GM19099 (cell line): ENCODE measurements around the gene LRP1B.

ENCODE experiments used
- POLR2A ChIP-seq: IDR thresholded peaks from 3 replicates; pipeline ENCODE4 v1.6.1; 2011; ENCODE audit warnings: low read depth; ENCODE audit not compliant: insufficient read length; ENCODE audit errors: extremely low read depth

The LRP1B gene

GRCh38 chr2:140808820-140809219 is 1322.0 kb downstream of the LRP1B start:
- no peak for TF ChIP-seq POLR2A

GRCh38 chr2:140808211-140808610 is 1322.6 kb downstream of the LRP1B start:
- TF ChIP-seq POLR2A = no peak

GRCh38 chr2:140804700-140805260 is 1326.0 kb downstream of the LRP1B start:
- TF ChIP-seq POLR2A = no peak

GRCh38 chr2:140801311-140801710 is 1329.5 kb downstream of the LRP1B start:
- TF ChIP-seq POLR2A = no peak

GRCh38 chr2:140797718-140798117 is 1333.1 kb downstream of the LRP1B start:
- TF ChIP-seq POLR2A = no peak

- no peak for TF ChIP-seq POLR2A
These were observed 1339.0 kb downstream of the LRP1B start for GRCh38 chr2:140791802-140792201.

- no peak for TF ChIP-seq POLR2A
These were observed 1344.2 kb downstream of the LRP1B start for GRCh38 chr2:140786585-140786984.

- TF ChIP-seq POLR2A = no peak
These were observed 1355.4 kb downstream of the LRP1B start for GRCh38 chr2:140775411-140775810.

- TF ChIP-seq POLR2A = no peak
These were observed 1360.2 kb downstream of the LRP1B start for GRCh38 chr2:140770645-140771044.

- TF ChIP-seq POLR2A = no peak
These were observed 1369.0 kb downstream of the LRP1B start for GRCh38 chr2:140761807-140762206.

- TF ChIP-seq POLR2A = no peak
These were observed 1371.2 kb downstream of the LRP1B start for GRCh38 chr2:140759426-140760156.

GRCh38 chr2:140747665-140748064 is 1383.2 kb downstream of the LRP1B start:
- TF ChIP-seq POLR2A = no peak

GRCh38 chr2:140747090-140747489 is 1383.7 kb downstream of the LRP1B start:
- TF ChIP-seq POLR2A = no peak

- TF ChIP-seq POLR2A = no peak
These were observed 1386.4 kb downstream of the LRP1B start for GRCh38 chr2:140744379-140744778.

GRCh38 chr2:140737006-140737405 is 1393.8 kb downstream of the LRP1B start:
- TF ChIP-seq POLR2A = no peak

GRCh38 chr2:140734992-140735391 is 1395.8 kb downstream of the LRP1B start:
- no peak for TF ChIP-seq POLR2A
